Measurements from ENCODE around the gene XAB2.
A peak's percentile ranks its signal among the peaks of the same experiment; 100 is the strongest.

XAB2 gene

DNA sequence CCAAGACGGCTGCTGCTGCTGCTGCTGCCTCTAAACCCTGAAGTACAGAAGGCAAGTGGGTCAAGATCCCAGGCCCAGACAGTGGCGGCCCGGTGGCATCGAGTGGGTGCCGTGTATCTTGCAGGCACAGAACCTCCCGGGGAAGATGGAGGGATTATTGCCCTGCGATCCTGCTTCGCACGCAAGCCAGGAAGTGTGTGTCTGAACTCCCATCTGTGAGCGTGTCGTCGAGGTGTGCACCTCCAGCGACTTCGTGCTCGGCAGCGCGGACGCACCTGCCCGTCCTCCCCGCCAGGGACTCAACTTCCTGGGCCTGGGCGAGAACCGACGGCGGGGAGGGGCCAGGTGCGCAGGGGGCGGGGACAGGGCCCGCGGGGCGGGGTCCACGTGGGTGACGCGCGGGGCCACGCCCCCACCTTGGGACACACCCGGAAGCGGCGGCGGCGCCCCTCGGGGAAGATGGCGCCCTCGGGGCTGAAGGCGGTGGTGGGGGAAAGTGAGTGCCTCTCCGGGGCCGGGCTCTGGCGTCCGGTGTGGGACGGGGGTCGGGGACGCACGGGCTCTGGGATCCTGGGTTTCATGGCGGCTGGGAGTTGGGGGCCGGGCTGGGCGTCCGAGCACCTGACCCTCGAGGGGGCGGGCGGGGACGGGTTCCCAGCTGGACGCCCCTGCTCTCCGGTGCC is 7.5 kb upstream of the XAB2 start, which contains the start of gene STXBP2 (continued):
- no peak for TF ChIP-seq SALL2 (tag by site-specific recombination; IDR thresholded peaks at IDR 0.05; ENCODE audit: borderline replicate concordance)
- no peak for TF ChIP-seq ZNF707 (tag by site-specific recombination; IDR thresholded peaks at IDR 0.05)
- no peak for TF ChIP-seq ZNF114 (tag by site-specific recombination; IDR thresholded peaks at IDR 0.05)
- no peak for TF ChIP-seq ZNF302 (tag by site-specific recombination; IDR thresholded peaks at IDR 0.05; ENCODE audit: low read depth)
- no peak for TF ChIP-seq ZNF24 (tag by site-specific recombination; IDR thresholded peaks at IDR 0.05)
- no peak for TF ChIP-seq ZNF155 (tag by site-specific recombination; IDR thresholded peaks at IDR 0.05)
- TF ChIP-seq KLF8 (tag by site-specific recombination; IDR thresholded peaks at IDR 0.05): peak; percentile 80
- TF ChIP-seq, protein P1, sequence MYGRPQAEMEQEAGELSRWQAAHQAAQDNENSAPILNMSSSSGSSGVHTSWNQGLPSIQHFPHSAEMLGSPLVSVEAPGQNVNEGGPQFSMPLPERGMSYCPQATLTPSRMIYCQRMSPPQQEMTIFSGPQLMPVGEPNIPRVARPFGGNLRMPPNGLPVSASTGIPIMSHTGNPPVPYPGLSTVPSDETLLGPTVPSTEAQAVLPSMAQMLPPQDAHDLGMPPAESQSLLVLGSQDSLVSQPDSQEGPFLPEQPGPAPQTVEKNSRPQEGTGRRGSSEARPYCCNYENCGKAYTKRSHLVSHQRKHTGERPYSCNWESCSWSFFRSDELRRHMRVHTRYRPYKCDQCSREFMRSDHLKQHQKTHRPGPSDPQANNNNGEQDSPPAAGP (tag by site-specific recombination; IDR thresholded peaks at IDR 0.05): 0 out of 2 replicates have a peak, but pooled peaks have one; percentile 21
- TF ChIP-seq ZXDB (tag by site-specific recombination; IDR thresholded peaks at IDR 0.05): 0 out of 2 replicates have a peak, but pooled peaks have one; percentile 43
- TF ChIP-seq ZNF350 (tag by site-specific recombination; IDR thresholded peaks at IDR 0.05): no peak
- TF ChIP-seq ZBTB7A (tag by site-specific recombination; IDR thresholded peaks at IDR 0.05; ENCODE audit: low read depth): no peak
- TF ChIP-seq ZNF791 (tag by site-specific recombination; IDR thresholded peaks at IDR 0.05): no peak
- peak; percentile 31; the same call in 1 of the 2 replicates for TF ChIP-seq ZEB2 (tag by site-specific recombination; IDR thresholded peaks at IDR 0.05)
- peak; percentile 59 for TF ChIP-seq SP2 (tag by site-specific recombination; IDR thresholded peaks at IDR 0.05)
- peak; percentile 82 for TF ChIP-seq SP3 (tag by site-specific recombination; IDR thresholded peaks at IDR 0.05)
- TF ChIP-seq ZBTB17 (tag by site-specific recombination; IDR thresholded peaks at IDR 0.05): peak; percentile 99
- peak; percentile 41; the same call in 1 of the 2 replicates for TF ChIP-seq ZSCAN30 (tag by site-specific recombination; IDR thresholded peaks at IDR 0.05)
- TF ChIP-seq GLI4 (tag by site-specific recombination; IDR thresholded peaks at IDR 0.05): no peak
- TF ChIP-seq, protein P2, sequence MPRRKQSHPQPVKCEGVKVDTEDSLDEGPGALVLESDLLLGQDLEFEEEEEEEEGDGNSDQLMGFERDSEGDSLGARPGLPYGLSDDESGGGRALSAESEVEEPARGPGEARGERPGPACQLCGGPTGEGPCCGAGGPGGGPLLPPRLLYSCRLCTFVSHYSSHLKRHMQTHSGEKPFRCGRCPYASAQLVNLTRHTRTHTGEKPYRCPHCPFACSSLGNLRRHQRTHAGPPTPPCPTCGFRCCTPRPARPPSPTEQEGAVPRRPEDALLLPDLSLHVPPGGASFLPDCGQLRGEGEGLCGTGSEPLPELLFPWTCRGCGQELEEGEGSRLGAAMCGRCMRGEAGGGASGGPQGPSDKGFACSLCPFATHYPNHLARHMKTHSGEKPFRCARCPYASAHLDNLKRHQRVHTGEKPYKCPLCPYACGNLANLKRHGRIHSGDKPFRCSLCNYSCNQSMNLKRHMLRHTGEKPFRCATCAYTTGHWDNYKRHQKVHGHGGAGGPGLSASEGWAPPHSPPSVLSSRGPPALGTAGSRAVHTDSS (tag by site-specific recombination; IDR thresholded peaks at IDR 0.05): no peak
- TF ChIP-seq, protein P3, sequence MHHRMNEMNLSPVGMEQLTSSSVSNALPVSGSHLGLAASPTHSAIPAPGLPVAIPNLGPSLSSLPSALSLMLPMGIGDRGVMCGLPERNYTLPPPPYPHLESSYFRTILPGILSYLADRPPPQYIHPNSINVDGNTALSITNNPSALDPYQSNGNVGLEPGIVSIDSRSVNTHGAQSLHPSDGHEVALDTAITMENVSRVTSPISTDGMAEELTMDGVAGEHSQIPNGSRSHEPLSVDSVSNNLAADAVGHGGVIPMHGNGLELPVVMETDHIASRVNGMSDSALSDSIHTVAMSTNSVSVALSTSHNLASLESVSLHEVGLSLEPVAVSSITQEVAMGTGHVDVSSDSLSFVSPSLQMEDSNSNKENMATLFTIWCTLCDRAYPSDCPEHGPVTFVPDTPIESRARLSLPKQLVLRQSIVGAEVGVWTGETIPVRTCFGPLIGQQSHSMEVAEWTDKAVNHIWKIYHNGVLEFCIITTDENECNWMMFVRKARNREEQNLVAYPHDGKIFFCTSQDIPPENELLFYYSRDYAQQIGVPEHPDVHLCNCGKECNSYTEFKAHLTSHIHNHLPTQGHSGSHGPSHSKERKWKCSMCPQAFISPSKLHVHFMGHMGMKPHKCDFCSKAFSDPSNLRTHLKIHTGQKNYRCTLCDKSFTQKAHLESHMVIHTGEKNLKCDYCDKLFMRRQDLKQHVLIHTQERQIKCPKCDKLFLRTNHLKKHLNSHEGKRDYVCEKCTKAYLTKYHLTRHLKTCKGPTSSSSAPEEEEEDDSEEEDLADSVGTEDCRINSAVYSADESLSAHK (tag by site-specific recombination; IDR thresholded peaks at IDR 0.05): no peak
- peak; percentile 95 for TF ChIP-seq KLF9 (tag by site-specific recombination; IDR thresholded peaks at IDR 0.05; ENCODE audit: low read depth)
- TF ChIP-seq YY1 (tag by site-specific recombination; IDR thresholded peaks at IDR 0.05): peak; percentile 76

DNA sequence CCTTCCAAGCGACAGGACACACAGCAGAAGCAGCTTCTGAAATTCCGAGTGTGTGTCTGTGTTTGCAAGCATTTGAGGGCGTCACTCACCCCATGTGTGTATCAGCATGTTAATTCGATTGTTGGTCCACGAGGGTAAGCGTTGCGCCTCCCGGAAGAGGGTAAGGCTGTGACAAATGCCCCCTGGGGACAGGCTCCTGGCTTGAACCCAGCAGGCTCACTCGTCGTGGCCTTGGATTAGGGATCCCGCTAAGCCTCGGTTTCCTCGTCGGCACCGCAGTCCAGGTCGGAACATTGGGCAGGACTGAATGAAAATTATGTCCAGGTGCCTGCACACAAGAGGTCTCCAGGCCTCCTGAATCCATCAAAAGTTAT is 7.0 kb upstream of the XAB2 start:
- TF ChIP-seq KLF9 (tag by site-specific recombination; IDR thresholded peaks at IDR 0.05; ENCODE audit: low read depth): no peak
- TF ChIP-seq ZNF302 (tag by site-specific recombination; IDR thresholded peaks at IDR 0.05; ENCODE audit: low read depth): no peak
- no peak for TF ChIP-seq SALL2 (tag by site-specific recombination; IDR thresholded peaks at IDR 0.05; ENCODE audit: borderline replicate concordance)
- no peak for TF ChIP-seq ZNF350 (tag by site-specific recombination; IDR thresholded peaks at IDR 0.05)
- TF ChIP-seq, protein P4, sequence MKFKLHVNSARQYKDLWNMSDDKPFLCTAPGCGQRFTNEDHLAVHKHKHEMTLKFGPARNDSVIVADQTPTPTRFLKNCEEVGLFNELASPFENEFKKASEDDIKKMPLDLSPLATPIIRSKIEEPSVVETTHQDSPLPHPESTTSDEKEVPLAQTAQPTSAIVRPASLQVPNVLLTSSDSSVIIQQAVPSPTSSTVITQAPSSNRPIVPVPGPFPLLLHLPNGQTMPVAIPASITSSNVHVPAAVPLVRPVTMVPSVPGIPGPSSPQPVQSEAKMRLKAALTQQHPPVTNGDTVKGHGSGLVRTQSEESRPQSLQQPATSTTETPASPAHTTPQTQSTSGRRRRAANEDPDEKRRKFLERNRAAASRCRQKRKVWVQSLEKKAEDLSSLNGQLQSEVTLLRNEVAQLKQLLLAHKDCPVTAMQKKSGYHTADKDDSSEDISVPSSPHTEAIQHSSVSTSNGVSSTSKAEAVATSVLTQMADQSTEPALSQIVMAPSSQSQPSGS (tag by site-specific recombination; IDR thresholded peaks at IDR 0.05; ENCODE audit: low read depth): no peak
- TF ChIP-seq YY2 (tag by site-specific recombination; IDR thresholded peaks at IDR 0.05): no peak
- no peak for TF ChIP-seq ZBTB48 (tag by site-specific recombination; IDR thresholded peaks at IDR 0.05)
- TF ChIP-seq ZNF114 (tag by site-specific recombination; IDR thresholded peaks at IDR 0.05): no peak
- no peak for TF ChIP-seq ZBTB21 (tag by site-specific recombination; IDR thresholded peaks at IDR 0.05)
- Histone ChIP-seq H3K9me3 (ENCODE audit: control insufficient read depth, insufficient read depth, low read depth, low read length) (no peaks in the 10 kb centered on the region), H3K27ac (ENCODE audit: extremely low read depth, low read depth, low read length) (no peak overlapping the region; the same call in 1 of the 2 replicates), H3K4me1 (ENCODE audit: control insufficient read depth, insufficient read depth, low read length) (no peaks in the 10 kb centered on the region), H3K36me3 (ENCODE audit: control insufficient read depth in 2 of 2, insufficient read depth in 1 of 2, low read length in 2 of 2) (peaks cover 7 to 18% of the 10 kb centered on the region in 2 experiments; a peak in 2 of 3 replicates), H3K4me3 (ENCODE audit: low read depth, low read length) (no peak overlapping the region; the same call in 1 of the 2 replicates)
- CTCF ChIA-PET: no interaction called here
- POLR2A ChIA-PET: interaction anchor here (0.6 kb wide), 1 partner anchor 138 kb away, joined by 3 read pairs; no protein-coding TSS in a partner anchor

All from HEK293 (cell line).